NCI-H460 (cell line): ENCODE measurements around the gene RTKN2. TPM values are rescaled to one million over a fixed set of nuclear protein-coding genes. Genes with fewer than 3 reads are reported as not detected.

Experiments used
- DNase-seq: peaks from one replicate; pipeline ENCODE4 v3.0.0-alpha.2; 2016; ENCODE audit warnings: low read depth; ENCODE audit errors: extremely low read depth
- total RNA-seq: library from RNA; depleted of rRNA; stranded (reverse); fragments of >200 nt; shearing (Covaris generic); gene quantifications from 2 replicates; pipeline ENCODE4 v1.2.3, GENCODE V29; 2014

RTKN2 gene
- total RNA-seq, 1 experiment from 2014 or later: 4.0 TPM

DNA sequence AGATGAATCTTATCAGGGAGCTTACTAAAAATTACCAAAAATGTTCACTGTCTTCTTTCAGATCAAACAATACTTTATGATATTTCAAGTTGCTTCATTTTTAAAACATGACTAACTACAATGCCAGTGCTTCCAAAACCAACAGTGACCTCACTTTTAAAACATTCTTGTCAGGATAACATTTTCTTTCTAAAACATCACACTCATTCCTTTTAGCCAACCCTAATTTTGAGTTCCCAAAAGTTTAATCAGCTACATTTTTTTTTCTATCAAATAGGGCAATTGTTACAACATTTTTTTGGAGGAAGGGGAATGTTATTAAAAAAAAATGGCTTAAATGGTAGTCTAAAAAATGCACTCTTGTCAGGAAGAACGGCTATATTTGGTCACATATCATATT lies 37.3 kb downstream of the RTKN2 start:
- DNase-seq: no peak

DNA sequence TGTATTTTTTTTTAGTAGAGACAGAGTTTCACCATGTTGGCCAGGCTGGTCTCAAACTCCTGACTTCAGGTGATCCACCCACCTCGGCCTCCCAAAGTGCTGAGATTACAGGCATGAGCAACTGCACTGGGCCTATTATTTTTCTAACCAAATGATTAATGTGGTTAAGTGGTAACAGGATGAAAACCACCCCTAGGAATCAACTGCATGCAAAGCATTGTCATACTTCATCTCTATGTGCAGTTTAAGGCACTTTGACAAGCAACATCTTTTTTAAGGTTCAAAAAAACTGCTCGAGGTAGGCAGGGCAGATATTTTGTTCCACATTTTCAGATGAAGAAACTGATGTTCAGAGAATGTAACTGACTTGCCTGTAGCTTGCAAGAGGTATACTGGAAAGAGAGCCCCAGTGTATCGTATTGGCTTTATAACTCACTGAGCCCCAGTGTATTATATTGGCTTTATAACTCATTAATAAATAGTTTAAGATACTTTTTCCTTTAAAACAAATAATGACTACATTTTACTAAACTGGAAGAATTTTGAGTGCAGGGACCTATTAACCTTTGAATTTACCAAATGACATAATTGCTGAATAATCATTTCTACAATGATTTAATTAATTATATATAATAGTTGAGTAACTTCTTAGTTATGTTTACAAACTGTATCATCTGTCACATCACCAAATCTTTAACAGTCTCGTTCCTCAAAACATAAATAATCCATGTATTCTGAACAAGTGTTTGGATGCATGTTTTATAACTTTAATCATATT lies 38.1 kb downstream of the RTKN2 start:
- no peak for DNase-seq

DNA sequence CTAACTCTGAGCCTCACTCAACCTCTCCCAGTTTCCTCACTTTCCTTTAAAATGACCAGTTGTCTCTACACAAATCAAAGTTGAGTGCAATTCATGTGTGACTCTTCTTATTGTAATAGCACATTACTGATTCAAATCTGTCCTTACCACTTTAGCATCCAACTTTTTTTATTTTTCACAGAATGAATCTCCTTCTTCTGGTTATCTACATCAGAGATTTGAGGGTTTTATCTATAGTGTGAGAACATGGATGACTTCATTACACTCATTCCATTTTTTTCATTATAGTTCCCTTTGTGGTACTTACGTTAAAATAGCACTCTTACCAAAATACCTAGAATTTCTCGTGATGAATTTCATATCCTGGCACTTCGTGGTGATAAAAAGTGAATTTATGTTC lies 43.3 kb downstream of the RTKN2 start:
- DNase-seq: no peak

DNA sequence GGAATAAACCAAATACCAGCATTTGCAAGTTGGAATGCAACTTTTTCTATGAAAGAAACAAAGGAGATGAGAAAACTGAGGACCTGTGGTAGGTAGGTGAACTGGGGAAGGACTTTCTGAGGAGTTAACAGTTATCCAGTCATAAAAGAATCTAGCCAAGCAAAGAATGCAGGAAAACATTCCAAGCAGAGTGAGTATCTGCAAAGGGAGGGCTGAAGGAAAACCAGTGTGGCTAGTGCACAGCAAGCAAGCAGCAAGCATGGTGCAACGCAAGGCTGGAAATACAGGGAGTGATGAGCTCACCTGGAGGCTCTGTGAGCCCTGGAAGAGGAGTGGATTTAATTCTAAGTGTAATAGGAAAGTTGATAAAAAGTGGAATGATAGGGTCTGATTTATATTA lies 44.0 kb downstream of the RTKN2 start:
- no peak for DNase-seq

DNA sequence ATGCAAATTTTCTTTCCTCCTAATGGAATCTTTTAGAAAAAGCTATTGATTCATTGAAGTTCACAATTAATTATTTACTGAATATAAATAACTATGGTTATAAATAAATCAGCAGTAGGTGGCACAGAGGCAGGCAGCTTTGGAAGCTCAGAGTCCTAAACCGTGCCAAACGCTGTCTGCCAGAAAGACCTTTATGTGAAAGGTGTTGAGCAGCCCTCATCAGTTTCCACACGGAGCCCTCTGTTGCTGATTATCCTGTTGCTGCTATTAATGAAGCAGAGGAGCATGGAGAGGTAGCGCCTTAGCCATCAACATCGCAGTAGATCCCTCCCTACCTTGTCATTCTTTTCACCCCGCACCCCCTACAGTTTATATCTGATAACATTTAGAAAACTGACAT lies 51.0 kb downstream of the RTKN2 start:
- DNase-seq: no peak

DNA sequence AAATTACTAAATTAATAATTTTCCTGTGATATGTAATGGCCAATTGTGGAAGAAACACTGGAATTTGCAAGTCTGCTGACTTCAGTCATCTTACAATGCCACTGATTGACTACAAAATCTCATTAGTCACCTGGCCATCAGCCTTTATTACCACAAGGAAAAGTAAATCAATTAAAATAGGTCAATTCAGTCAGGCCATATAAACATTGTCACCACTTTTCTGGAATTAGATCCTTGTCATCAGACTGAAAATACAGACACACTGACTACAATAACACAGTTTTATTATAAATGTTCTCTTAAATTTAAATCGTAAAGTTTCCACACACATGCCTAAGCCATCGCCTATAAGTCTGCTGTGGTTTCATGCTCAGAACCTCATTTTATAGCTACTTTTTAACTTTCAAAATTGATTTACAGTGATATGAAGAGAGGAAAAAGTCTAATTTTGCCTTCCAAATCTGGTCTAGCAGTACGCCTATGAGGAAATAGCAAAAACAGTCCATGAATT lies 54.2 kb downstream of the RTKN2 start:
- no peak for DNase-seq

- no peak for DNase-seq
These were observed 62.8 kb downstream of the RTKN2 start for GRCh38 chr10:62205750-62206399.

GRCh38 chr10:62199584-62199983 lies 69.1 kb downstream of the RTKN2 start:
- no peak for DNase-seq

DNA sequence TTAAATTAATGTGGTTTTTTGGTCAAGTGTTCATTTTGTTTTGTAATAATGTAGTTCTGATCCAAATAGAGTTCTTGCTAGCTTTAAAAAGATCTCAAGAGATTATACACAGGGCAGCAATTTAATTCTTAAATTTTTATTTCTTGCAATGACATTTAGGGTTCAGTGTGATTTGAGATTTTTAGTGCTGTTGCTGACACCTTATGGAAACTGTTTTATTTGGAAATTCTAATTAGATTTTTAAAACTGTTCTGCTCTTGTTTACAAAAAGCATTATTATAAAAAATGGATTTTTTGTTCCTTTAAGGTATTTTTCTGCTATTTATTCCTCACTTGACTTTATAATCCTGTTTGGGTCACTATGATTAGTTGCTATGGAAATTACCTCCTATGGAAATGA lies 72.1 kb downstream of the RTKN2 start:
- no peak for DNase-seq

DNA sequence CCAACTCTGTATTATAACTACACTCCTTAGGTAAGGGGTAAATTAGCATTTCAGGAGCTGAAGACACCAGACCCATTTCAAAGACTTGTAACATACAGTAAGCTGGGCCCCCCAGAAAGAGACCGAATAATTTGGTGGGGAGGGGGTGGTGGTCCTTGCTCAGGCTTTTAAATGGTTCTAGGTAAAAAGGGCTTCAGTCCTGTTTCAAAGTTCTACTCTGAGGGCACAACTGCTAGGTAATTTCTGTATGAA lies 73.0 kb downstream of the RTKN2 start:
- no peak for DNase-seq

DNA sequence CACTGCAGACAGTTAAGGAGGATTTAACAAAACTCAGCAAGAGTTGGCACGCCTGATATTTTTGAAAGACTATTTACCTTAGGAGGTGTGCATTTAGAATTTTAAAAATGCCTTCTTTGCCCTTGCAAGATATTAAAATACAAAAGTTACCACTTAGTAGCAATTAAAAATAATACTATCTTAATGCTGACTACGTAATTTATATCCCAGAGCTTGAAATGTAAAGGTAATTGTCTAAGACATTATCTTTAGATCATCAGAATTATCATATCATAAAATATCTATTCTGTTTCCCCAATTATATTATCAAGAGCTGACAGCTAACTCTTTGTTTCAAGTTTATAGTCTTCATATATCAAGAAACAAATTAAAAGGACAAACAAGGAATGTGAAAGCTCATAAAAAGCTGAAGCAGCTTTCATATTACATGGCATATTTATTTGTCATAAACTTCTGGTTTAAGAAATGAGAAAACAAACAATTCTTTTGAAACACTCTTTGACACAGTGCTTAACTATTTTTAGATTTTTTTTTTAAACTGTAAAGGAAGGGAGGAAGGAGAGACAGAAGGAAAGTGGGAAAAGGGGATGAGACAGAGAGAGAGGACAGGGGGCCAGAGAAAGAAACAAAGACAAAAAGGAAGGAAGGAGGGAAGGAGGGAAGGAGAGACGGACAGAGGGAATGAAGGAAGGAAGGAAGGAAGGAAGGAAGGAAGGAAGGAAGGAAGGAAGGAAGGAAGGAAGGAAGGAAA lies 73.5 kb downstream of the RTKN2 start:
- no peak for DNase-seq

DNA sequence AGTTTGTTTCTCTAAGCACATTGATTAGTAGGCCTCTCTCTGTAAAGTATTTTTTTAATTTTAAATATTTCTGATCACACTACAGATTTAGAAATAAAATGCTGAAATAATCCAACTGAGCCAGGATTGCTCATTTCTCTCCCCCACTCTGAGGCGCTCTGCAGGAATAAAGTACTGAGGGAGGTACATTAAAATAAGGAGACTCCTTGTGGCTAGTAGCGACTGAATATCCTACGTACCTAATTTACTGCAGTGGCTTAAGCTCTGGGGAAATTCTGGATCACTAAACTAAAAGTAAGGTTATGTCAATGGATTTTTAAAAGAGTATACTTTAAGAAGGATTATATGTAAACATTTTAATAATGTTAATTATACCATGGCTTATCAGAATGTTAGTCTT lies 75.2 kb downstream of the RTKN2 start:
- DNase-seq: no peak

DNA sequence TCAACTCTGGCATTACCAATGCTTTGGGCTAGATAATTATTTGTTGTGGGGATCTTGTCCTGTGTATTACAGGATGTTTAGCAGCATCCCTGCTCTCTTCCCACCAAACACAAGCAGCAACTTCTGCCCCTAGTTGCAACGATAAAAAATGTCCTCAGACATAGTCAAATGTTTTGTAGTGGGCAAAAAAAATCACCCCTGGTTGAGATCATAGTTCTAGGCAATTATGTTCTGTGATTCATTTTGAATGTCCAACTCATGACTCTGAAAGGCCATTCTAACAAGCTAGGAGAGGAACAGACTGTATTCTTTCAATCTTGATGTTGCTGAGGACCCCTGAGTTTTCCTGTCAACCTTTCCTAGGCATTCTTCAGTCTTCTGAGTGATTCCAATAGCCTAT lies 79.5 kb downstream of the RTKN2 start:
- no peak for DNase-seq

DNA sequence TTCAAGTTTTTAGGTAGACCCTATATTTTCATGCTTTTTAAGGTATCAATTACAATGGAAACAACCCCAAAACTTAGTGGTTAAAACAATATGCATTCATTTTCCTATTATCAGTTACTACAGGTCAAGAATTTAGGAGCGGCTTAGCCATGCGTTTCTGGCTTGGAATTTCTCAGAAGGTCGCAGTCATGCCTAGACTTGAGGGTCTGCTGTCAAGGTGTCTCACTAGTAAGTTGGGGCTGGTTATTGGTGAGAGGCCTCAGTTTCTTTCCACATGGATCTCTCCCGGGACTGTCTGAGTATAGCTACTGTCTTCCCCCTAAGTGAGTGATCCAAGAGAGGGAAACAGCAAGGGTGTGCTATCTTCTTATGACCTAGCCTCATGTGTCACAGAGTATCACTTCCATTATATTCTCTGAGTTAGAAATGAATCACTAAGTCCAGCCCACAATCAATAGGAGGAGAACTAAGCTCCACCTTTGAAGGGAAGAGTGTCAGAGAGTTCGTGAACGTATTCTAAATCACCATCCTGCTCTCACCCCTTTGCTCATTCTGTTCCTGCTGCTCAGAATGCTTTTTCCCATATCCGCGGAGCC lies 80.5 kb downstream of the RTKN2 start:
- DNase-seq: no peak

DNA sequence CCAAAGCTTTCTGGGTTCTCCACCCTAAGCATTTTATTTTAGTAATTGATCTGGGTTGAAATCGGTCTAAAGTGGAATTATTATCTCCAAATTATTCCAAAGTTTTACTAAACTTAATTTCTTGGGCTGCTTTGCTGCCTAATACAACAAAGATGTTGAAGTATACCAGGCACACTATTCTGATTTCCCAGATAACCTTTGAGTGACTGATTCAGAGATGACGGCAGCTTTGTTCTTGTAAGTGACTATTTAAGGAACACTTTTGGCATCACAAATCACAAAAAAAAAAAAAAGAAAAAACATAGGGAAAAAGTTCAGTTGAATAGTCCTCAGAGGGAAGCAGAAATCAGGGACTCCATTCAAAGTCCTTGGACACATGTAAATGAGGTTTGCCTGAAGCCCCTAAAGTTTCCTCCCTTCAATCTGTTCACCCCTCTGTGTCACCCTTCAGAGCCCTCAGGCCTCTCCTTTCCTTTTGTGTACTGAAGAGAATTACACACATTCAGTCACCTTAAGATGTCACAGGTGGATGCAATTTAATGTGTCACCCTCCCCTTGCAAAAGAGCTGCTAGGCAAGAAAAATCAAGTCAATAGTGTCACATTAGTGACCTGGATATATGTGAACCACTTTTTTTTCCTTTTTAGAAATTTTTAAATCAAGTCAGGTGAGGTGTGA lies 81.5 kb downstream of the RTKN2 start:
- DNase-seq: no peak

GRCh38 chr10:62185919-62186692 lies 82.5 kb downstream of the RTKN2 start:
- DNase-seq: no peak

GRCh38 chr10:62183857-62184795 lies 84.5 kb downstream of the RTKN2 start:
- no peak for DNase-seq

DNA sequence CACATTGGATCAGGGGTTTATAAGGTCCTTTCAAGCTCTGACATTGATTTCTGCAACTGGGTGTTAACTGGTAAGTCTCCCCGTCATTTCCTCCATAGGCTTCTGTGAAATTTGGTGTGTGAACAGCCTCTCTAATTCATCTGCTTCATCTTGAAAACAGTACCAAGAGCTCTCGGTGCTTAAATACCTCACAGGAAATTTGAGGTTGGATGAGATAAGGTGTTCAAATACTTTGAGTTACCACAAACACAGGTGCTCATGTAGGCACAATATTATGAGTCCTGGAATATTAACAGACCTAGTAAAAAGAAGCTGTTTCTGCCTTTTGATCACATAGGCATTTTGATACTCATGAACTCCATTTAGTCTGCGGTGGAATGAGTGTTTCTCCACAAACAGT lies 85.2 kb downstream of the RTKN2 start:
- no peak for DNase-seq

DNA sequence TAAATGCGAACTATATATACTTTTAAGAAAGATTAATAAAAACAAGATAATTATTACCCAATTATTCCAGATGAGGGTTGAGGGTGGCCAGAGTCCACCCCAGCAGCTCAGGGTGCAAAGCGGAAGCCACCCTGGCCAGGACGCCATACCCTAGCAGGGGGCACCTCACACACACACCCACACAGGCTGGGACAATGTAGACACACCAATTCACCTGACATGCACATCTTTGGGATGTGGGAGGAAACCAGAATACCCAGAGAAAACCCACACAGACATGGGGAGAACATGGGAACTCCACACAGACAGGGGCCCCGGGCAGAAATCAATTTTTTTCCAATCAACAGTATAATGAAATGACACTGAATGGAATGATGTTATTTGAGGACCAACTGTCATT lies 86.0 kb downstream of the RTKN2 start:
- no peak for DNase-seq
